HG02840 (cell line): Measurements from ENCODE around the gene GEMIN5.
"Not testable (repeated sequence)": the region's sequence is repeated elsewhere in the genome, so short reads cannot be mapped to it uniquely, and the experiment has no call there.

ENCODE experiments used
- ATAC-seq: cut with Tn5 transposase; IDR thresholded peaks from one replicate; pipeline ENCODE4 v1.9.1; 2021; ENCODE audit warnings: mild to moderate bottlenecking, moderate library complexity, moderate number of reproducible peaks; ENCODE audit not compliant: unreplicated experiment, low FRiP score

Gene GEMIN5

GRCh38 chr5:154945695-154946301 lies 7.8 kb upstream of the GEMIN5 start:
- no peak for ATAC-seq

- ATAC-seq, result no peak
Observed at GRCh38 chr5:154944716-154945115, 6.7 kb upstream of the GEMIN5 start.

GRCh38 chr5:154943527-154943926 lies 5.5 kb upstream of the GEMIN5 start:
- no peak for ATAC-seq

GRCh38 chr5:154940772-154941620 lies 3.0 kb upstream of the GEMIN5 start, which contains the start of gene MRPL22:
Gene MRPL22, plus strand, starts transcription at chr5:154941073. Its CDS starts 38 bp downstream, at chr5:154941111.
- peak; percentile 47 for ATAC-seq

- ATAC-seq, result no peak
Observed at GRCh38 chr5:154940375-154940771, 2.4 kb upstream of the GEMIN5 start.

- ATAC-seq, result not testable (repeated sequence)
Observed at GRCh38 chr5:154939387-154939786, 1.4 kb upstream of the GEMIN5 start.

GRCh38 chr5:154937186-154937717 lies 759 bp downstream of the GEMIN5 start:
- no peak for ATAC-seq

- ATAC-seq, result no peak
Observed at GRCh38 chr5:154934881-154935280, 3.1 kb downstream of the GEMIN5 start.

- ATAC-seq, result no peak
Observed at GRCh38 chr5:154933537-154933936, 4.5 kb downstream of the GEMIN5 start.

GRCh38 chr5:154923441-154924430 lies 14.3 kb downstream of the GEMIN5 start:
- no peak for ATAC-seq

GRCh38 chr5:154917757-154918156 lies 20.3 kb downstream of the GEMIN5 start:
- no peak for ATAC-seq

- no peak for ATAC-seq
Observed at GRCh38 chr5:154916874-154917273, 21.1 kb downstream of the GEMIN5 start.

GRCh38 chr5:154905601-154906000 lies 32.4 kb downstream of the GEMIN5 start:
- not testable (repeated sequence) for ATAC-seq

GRCh38 chr5:154901913-154902312 lies 36.1 kb downstream of the GEMIN5 start:
- ATAC-seq, result no peak

GRCh38 chr5:154901276-154901675 lies 36.7 kb downstream of the GEMIN5 start:
- no peak for ATAC-seq

GRCh38 chr5:154900066-154900465 lies 37.9 kb downstream of the GEMIN5 start:
- no peak for ATAC-seq

- no peak for ATAC-seq
Observed at GRCh38 chr5:154899151-154899816, 38.7 kb downstream of the GEMIN5 start.

GRCh38 chr5:154898210-154898609 lies 39.8 kb downstream of the GEMIN5 start:
- ATAC-seq, result no peak

- no peak for ATAC-seq
Observed at GRCh38 chr5:154896562-154897165, 41.3 kb downstream of the GEMIN5 start.
